Globus pallidus (tissue), 1 donor: Measurements from ENCODE around the gene POGLUT3.

Experiments
- DNase-seq: peaks from one replicate; pipeline ENCODE4 v3.0.0-alpha.2; 2015; ENCODE audit warnings: low spot score

Gene POGLUT3

DNA sequence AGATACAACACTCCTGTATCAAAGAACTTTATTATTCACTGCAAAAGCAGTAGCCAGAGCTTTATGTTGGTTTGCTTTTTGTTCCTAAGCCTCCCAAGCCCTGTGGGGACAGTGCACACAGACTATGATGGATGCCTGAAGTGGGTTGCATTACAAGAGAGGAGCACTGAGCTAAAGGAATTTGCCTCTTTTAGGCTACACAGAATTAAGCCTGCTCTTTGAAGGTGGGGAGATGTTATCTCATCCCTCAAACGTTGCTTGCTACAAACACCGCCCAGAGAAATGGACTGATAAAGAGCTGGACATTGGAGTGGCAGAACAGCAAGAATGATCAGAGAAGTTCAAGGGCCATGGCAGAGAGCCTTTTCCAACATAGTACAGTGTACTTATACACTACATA lies 2.5 kb upstream of the POGLUT3 start:
- DNase-seq, result no peak

DNA sequence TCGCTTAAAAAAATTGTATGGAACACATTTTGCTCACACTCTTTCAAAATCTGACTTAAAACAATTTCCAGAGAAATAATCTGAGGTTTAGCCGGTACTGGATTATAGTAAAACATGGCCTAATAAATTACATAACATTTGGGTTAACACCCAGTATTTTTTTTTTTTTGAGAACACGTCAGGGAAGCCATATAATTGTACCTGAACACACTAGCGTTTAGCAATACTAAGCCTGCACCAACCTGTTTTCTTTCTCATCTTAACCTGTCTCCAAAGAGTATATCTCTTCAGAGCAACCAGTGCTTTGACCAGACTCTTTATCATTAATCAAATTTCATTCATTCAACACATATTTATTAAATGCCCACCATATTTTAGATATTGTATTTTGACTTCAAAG lies 2.0 kb upstream of the POGLUT3 start:
- DNase-seq, result no peak

DNA sequence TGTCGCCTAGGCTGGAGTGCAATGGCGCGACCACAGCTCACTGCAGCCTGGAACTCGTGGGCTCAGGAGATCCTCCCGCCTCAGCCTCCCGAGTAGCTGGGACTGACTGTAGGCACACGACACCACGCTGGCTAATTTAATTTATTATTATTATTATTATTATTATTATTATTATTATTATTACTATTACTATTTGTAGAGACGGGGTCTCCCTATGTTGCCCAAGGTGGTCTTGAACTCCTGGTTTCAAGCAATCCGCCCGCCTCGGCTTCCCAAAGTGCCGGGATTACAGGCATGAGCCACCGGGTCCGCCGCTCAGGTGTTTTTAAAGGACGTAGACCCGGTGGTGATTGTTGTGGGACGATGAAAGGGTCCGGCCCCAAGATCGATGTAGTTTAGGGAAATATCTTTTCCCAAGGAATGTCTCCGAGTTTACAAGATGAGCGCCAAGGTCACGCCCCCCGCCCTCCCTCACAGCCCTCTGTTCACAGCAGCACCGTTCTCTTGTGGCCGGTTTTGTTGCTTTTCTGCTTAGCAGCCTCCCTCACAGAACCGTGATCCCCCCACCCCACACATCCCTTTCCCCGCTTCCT lies 728 bp upstream of the POGLUT3 start:
- DNase-seq, result no peak

DNA sequence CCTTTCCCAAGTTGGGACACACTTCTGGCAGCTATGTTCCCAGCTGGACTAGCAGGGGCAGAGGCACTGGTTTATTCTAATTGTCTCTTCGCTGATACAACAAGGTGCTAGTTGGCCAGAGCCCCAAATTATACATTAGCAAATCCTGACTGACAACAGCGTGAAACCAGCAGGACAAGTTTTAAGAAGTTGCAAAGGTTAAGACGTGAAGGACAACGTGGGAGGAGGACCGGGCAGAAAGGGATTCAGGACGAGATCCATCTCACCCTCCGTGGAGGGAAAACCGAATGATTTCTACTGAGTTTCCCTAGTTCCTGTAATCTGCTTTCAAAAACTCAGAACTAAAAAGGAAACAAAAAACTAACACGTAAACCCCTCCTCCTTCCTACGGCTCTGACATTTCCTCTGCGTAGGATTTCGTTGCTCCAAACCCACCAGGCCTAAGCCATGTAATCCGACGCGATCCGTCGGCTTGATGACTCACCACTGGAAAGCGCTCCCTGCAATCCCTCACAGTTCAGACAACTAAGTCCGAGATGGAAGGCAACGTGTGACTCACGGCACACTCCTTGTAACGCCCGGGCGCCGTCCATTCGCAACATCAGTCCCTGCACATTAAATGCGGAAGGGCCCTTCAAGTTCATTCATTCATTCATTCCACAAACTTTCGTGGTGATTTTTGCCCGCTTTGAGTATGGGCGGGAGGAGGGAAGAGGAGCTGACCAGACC lies 703 bp downstream of the POGLUT3 start:
- peak; percentile 73 for DNase-seq

DNA sequence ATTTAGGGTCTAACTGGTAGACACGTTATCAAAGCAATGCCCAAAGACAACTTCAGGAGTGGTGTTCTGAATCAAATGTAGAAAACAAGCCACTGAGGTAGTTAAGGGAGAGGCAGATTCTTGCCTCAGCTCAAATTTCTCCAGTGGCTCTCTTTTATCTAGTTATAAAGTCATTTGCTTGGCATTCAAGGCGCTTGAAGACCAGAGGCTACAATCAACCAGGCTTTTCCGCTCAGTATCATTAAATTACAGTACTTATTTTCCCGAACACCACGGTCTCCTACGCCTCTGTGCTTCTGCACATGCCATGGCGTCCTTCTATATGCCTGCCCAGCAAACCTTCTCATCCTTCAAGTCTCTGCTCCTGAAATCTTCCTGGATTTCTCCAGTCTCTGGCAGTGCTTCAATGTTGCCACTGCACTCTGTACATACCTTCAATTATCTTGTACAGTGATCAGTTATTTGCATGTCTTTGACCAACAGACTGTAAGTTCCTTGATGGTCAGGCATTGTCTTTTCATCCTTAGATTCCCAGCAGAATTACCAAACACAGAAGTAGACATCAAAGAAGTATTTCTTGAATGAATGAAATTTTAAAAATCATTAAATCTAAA lies 1.4 kb downstream of the POGLUT3 start:
- no peak for DNase-seq

DNA sequence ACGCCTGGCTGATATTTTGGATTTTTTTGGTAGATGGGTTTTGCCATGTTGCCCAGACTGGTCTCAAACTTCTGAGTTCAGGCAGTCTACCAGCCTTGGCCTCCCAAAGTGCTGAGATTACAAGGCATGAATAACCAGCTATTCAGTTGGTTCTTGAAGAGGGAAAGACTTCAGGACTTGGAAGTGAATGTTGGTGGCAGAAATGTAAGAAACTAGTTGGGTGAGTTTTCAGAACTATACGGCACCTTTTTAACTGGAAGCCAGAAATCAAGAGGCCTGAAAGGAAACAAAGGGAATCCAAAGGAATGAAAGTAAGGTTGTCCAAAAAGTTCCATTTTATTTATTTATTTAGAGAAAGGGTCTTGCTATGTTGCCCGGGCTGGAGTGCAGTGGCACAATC lies 2.9 kb downstream of the POGLUT3 start:
- no peak for DNase-seq

DNA sequence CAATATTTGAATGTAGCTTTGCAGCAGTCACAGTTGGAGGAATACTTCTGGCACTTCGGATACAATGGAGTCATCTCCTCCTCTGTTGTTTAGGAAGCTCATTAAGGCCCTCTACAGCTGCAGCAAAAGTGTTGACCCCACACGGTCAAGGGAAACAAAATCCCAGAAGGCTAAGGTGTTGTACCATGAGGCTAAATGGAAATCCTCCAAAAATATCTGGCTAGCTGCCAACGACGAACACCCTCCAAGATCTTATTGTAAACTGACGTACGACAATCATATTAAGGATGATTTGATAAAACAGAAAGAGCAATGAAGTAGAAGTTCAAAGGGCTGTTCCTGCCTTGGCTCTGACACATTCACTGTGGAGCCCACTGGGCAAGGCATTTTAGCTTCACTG lies 4.0 kb downstream of the POGLUT3 start:
- DNase-seq, result no peak

DNA sequence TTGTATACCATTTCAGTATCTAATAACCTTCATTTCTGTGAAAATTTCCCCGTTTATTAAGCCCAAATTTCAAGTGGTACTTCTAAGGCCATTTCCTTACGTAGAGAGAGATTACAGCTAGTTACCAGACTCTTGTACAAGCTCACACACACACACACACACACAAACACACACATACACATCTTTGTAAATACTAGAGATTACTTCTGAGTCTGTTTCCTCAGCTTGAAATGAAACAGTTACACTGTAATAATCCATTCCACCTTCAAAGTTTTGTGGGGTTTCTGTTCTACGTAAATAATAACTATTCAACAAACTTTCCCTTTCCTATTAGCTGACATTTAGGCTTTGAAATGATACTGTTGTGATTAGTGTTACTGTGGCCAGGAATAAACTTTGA lies 6.2 kb downstream of the POGLUT3 start:
- no peak for DNase-seq

DNA sequence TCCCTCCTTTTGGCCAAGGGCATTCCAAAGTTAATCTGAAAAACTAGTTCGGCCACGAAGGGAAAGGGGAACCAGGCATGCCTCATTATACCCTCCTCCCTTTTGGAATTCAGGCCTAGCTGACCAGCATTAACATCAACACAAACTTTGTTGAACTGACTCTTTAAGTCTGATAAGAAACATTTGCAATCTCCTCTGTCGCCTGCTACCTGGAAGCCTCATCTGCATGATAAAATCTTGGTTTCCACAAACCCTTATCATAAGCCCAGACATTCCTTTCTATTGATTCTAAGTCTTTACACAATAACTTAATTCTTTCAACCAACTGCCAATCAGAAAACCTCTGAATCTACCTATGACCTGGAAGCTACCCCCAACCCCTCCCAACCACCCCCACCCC lies 11.4 kb downstream of the POGLUT3 start:
- no peak for DNase-seq

DNA sequence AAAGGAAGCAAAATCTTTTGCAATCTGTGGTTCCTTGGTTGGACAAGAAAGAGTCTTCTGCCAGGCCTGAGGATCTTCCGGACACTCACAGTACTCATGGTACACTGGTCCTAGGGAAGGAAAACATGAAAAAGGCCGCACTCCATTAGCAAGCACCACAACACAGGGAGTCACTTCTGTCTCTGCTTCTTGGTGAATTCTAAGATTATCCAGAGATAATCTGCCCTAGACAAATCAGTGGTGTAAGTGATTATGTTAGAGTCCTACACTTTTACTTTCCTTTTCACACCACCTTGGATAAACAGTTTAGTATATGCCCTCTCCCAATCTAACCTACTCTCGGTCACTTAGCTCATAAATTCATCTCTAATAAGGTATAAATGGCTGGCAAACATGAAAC lies 11.9 kb downstream of the POGLUT3 start:
- DNase-seq, result no peak

DNA sequence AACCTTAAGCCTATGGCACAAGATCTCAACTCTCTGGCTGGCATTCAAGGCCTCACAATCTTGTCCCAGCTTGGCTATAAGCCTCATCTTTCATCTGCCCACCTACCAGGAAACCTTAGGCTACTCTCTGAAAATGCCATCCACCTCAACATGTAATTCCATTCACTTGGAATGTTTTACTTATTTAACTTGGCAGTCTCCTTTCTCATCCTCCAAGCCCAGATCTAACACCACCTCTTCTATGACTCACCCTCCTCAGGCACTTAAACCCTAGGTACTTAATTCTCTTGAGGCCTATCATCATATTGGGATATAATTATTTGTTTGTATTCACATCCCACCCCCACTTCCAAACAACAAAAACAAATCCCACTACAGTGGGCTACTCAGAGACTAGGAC lies 15.0 kb downstream of the POGLUT3 start:
- DNase-seq, result no peak

DNA sequence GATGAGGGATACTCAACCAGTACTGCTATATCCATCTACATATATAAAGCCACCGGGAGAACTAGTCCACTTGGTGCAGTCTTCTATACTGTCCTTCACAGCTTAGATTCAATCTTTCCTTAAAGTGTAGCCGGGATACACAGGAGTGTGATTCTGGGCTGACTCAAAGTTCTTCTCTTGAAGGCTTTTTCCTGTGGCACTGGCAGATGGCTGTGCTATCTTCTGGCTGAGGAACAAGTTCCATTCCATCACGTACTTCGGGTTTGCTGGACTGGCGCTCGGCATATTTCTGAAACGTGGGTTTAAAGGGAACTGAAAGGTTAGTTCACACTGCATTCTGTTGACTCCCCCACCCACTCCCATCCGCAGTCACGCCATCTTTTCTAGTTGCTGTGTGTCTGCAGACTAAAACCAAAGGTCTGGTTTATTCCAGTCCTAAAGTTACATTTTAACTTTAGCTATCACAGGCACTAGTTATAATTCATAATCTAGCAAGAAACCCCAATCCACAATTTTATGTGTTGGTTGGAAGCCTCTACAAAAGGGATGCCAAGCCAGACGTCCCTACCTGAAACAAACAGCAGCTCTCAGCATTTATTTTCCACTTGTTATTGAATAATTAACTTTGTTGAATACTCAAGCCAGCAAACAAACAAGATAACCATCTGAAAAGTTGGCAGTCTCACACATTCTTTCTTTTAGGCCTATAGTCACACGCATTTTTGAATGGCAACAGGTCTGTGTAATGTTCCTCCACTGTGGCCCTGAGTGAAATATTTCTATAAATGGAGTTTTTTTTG lies 23.3 kb downstream of the POGLUT3 start:
- DNase-seq, result no peak

DNA sequence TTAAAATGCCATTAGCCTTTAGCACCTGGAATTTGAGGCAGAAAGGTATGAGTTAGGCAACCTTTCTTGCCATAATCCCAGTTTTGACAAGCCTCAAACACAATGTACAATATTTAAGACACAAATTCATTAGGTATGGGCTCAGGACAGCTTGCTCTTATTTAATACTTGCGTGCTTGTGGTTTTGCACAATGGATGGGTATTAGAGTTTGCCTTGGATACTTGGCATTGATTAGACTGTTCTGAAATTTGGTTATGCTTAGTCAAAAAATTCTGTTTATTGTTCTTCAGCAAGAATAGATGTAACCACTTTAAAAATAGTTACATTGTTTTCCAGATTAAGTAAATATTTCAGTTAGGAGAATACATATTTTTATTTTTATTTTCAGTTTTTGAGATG lies 25.5 kb downstream of the POGLUT3 start:
- DNase-seq, result no peak

DNA sequence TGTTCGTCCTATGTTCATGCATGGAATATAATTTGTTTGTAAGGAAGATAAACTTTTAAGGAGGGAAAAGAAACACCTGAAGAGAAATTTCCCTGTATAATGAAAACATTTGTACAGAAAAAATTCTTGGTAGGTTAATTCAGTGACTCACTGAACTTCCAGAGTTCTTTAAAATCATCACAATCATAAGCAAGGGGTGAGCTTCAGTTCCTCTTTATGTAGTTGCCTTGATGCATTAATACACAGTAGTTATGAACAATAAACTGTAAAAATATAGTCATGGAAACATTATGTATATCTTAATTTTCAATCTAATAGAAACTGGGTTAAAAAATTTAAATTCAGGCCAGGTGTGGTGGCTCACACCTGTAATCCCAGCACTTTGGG lies 29.7 kb downstream of the POGLUT3 start:
- DNase-seq, result no peak

DNA sequence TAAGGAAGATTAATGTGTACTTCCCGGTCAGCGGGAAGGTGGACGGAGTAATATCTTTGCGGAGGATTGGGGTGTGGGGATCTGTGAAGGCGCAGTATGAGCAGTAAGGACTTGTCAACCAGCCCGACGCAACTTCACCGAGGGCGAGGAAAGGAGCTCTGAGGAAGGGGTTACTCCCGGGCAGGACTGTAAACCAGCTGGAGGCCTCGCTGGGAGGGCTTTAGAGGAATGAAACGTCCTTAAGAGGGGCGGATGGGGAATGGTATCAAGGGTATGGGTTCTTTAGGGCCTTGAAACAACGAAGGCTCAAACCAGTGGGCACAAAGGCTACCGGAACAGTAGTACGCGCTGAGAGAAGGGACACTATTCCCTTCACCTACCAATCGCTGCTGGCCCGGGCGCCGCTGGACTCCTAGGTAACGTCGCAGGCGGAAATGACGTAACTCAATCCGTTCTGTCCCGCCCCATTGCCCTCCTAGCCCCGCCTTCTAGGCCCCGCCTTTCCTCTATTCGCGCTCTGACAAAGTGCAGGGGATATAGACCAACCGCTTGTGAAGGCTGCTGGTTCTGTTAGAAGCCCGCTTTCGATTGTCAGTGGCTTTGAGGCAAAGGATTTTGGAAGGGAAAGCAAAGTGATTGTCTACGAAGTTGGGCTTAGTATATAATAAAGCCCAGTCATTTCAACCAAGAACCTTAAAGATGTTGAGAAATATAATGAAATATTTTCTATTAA lies 30.9 kb downstream of the POGLUT3 start, which contains the start of gene C11orf65:
Gene C11orf65, minus strand, starts transcription at position 439 of the 733 bp plus-strand sequence. CDS start 5,970 bp downstream, outside the sequence.
- peak; percentile 98 for DNase-seq

DNA sequence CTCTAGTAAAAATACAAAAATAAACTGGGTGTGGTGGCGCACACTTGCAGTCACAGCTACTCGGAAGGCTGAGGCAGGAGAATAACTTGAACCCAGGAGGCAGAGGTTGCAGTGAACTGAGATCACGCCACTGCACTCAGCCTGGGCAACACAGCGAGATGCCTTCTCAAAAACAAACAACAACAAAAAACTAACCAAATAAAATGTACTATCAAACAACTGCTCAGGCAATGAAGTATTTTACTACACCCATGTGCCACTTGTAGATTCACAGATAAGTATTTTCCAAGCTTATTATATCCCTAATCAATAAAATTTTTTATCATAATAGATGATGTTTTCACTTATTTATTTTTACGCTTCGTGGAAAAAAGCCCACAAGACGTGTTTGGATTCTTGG lies 31.8 kb downstream of the POGLUT3 start:
- DNase-seq, result no peak

DNA sequence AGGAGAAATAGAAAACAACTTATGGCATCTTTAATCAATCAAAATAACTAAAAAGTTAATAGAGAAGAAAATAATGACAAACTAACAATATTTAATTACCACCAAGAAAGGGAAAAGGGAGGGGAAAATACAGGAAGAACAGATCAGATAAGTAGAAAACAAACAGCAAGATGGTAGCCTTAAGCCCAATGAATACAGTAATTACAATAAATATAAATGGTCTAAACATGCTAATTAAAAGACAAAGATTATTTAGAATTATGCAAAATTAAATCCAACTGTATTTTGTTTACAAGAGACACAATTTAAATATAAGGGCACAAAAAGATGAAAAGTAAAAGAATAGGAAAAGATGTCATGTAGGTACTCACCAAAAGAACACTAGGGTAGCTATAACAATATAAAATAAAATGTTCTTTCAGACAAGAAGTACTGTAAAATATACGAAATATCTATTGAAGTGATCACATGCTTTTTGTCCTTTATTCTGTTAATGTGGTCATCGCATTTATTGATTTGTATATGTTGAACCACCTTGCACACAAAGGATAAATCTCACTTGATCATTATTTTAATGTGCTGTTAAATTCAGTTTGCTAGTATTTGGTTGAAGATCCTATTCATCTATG lies 44.9 kb downstream of the POGLUT3 start:
- no peak for DNase-seq
